Measurements from ENCODE around the gene FNIP2. TPM values are rescaled to one million over a fixed set of nuclear protein-coding genes. Genes with fewer than 3 reads are reported as not detected.
A peak's percentile ranks its signal among the peaks of the same experiment; 100 is the strongest.

FNIP2 gene
- total and polyA plus RNA-seq, 9 of the 15 experiments (the other 6 are each of a cell fraction or from before 2014, with no cell fraction given): 1.7 to 15.5 (median 8.3) TPM

- TF ChIP-seq NR4A1 (CRISPR knock-in tag; IDR thresholded peaks at IDR 0.05): 0 out of 2 replicates have a peak, but pooled peaks have one; percentile 10
- 0 out of 2 replicates have a peak, but pooled peaks have one; percentile 61 for TF ChIP-seq NR4A1 (tag; IDR thresholded peaks at IDR 0.05)
- no peak for TF ChIP-seq FOXA3 (CRISPR knock-in tag; conservative IDR thresholded peaks at IDR 0.05 in 1 of 2, IDR thresholded peaks at IDR 0.05 in 1 of 2)
- no peak for TF ChIP-seq TCF3 (CRISPR knock-in tag; IDR thresholded peaks at IDR 0.05)
- TF ChIP-seq TAF7 (tag; IDR thresholded peaks at IDR 0.05): no peak
- TF ChIP-seq ZNF561 (CRISPR knock-in tag; conservative IDR thresholded peaks at IDR 0.05): no peak
- TF ChIP-seq YY1 (IDR thresholded peaks at IDR 0.05; ENCODE audit: borderline replicate concordance in 1 of 3, control insufficient read depth in 1 of 3, extremely low read depth in 1 of 3, insufficient read depth in 3 of 3, insufficient read length in 1 of 3, insufficient replicate concordance in 2 of 3, low read depth in 1 of 3, low read length in 2 of 3): peak; percentile 45 to 86 (median 71)
- TF ChIP-seq GTF2A2 (tag; IDR thresholded peaks at IDR 0.05): no peak
- TF ChIP-seq ZBTB34 (CRISPR knock-in tag; IDR thresholded peaks at IDR 0.05): no peak
- no peak for TF ChIP-seq POLR2B (IDR thresholded peaks at IDR 0.05; ENCODE audit: low read depth, partially characterized antibody)
- TF ChIP-seq ZNF586 (CRISPR knock-in tag; conservative IDR thresholded peaks at IDR 0.05): no peak
- TF ChIP-seq ZNF217 (CRISPR knock-in tag; IDR thresholded peaks at IDR 0.05): no peak
- TF ChIP-seq, protein P1, sequence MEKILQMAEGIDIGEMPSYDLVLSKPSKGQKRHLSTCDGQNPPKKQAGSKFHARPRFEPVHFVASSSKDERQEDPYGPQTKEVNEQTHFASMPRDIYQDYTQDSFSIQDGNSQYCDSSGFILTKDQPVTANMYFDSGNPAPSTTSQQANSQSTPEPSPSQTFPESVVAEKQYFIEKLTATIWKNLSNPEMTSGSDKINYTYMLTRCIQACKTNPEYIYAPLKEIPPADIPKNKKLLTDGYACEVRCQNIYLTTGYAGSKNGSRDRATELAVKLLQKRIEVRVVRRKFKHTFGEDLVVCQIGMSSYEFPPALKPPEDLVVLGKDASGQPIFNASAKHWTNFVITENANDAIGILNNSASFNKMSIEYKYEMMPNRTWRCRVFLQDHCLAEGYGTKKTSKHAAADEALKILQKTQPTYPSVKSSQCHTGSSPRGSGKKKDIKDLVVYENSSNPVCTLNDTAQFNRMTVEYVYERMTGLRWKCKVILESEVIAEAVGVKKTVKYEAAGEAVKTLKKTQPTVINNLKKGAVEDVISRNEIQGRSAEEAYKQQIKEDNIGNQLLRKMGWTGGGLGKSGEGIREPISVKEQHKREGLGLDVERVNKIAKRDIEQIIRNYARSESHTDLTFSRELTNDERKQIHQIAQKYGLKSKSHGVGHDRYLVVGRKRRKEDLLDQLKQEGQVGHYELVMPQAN (IDR thresholded peaks at IDR 0.05; ENCODE audit: borderline replicate concordance): no peak
- TF ChIP-seq KDM2B (CRISPR knock-in tag; IDR thresholded peaks at IDR 0.05): 0 out of 2 replicates have a peak, but pooled peaks have one; percentile 79
- TF ChIP-seq POLR2AphosphoS5 (IDR thresholded peaks at IDR 0.05; ENCODE audit: control insufficient read depth, insufficient read depth, low read depth, low read length): peak; percentile 24; the same call in 1 of the 2 replicates
- TF ChIP-seq, protein P2, sequence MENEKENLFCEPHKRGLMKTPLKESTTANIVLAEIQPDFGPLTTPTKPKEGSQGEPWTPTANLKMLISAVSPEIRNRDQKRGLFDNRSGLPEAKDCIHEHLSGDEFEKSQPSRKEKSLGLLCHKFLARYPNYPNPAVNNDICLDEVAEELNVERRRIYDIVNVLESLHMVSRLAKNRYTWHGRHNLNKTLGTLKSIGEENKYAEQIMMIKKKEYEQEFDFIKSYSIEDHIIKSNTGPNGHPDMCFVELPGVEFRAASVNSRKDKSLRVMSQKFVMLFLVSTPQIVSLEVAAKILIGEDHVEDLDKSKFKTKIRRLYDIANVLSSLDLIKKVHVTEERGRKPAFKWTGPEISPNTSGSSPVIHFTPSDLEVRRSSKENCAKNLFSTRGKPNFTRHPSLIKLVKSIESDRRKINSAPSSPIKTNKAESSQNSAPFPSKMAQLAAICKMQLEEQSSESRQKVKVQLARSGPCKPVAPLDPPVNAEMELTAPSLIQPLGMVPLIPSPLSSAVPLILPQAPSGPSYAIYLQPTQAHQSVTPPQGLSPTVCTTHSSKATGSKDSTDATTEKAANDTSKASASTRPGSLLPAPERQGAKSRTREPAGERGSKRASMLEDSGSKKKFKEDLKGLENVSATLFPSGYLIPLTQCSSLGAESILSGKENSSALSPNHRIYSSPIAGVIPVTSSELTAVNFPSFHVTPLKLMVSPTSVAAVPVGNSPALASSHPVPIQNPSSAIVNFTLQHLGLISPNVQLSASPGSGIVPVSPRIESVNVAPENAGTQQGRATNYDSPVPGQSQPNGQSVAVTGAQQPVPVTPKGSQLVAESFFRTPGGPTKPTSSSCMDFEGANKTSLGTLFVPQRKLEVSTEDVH (IDR thresholded peaks at IDR 0.05; ENCODE audit: low read depth, partially characterized antibody): no peak
- peak; percentile 89 for TF ChIP-seq ZFP91 (CRISPR knock-in tag; IDR thresholded peaks at IDR 0.05)
- TF ChIP-seq POLR2H (tag; IDR thresholded peaks at IDR 0.05; ENCODE audit: low read depth): peak; percentile 20; the same call in 1 of the 2 replicates
These were observed at the start of gene FNIP2 (continued) for GRCh38 chr4:158768555-158769174.

Measured in K562 (cell line).